ENCODE measurements around the gene METTL26.

METTL26 gene

GRCh38 chr16:671353-672131 is 35.4 kb upstream of the METTL26 start:
- CTCF ChIA-PET, result interaction anchor here (0.9 to 1.2 kb wide), 3 partner anchors 10 to 49 kb away, joined by 3 to 4 read pairs (median 3); partner anchors contain the start of gene ANTKMT

GRCh38 chr16:670485-671352 is 34.6 kb upstream of the METTL26 start:
- ChIA-PET POLR2A (interaction anchor here (0.6 to 0.9 kb wide), 2 partner anchors 10 to 100 kb away, joined by 3 read pairs; partner anchors contain the start of gene STUB1), CTCF (interaction anchor here (0.9 to 1.2 kb wide), 3 partner anchors 9 to 50 kb away, joined by 3 to 4 read pairs (median 3); partner anchors contain the start of gene ANTKMT)

More at GRCh38 chr16:671353-672131, 35.4 kb upstream of the METTL26 start:
- DNase-seq (ENCODE audit: low read depth, low spot score), result no peak
- H3K4me3 ChIP-seq (ENCODE audit: low read depth, low read length), result no peak overlapping the region
- POLR2A ChIA-PET, result interaction anchor here (0.6 to 0.9 kb wide), 2 partner anchors 9 to 101 kb away, joined by 3 read pairs; partner anchors contain the start of gene STUB1
- TF ChIP-seq CTCF (IDR thresholded peaks at IDR 0.05; ENCODE audit: insufficient read depth, low read length, missing control alignments), result no peak

GRCh38 chr16:669666-670065 is 33.6 kb upstream of the METTL26 start:
- CTCF ChIA-PET, result interaction anchor here (1.2 kb wide), 1 partner anchor 11 kb away, joined by 3 read pairs; the partner anchor contains the start of gene STUB1
- POLR2A ChIA-PET, result interaction anchor here (0.5 to 1.9 kb wide), 2 partner anchors 9 to 86 kb away, joined by 5 to 6 read pairs; no protein-coding TSS in a partner anchor
- no peak for DNase-seq (ENCODE audit: low read depth, low spot score)
- no peak for TF ChIP-seq CTCF (IDR thresholded peaks at IDR 0.05; ENCODE audit: insufficient read depth, low read length, missing control alignments)
- H3K4me3 ChIP-seq (ENCODE audit: low read depth, low read length), result peak overlapping the region; percentile 85; the same call in 1 of the 2 replicates

More at GRCh38 chr16:670485-671352, 34.6 kb upstream of the METTL26 start:
- TF ChIP-seq CTCF (IDR thresholded peaks at IDR 0.05; ENCODE audit: insufficient read depth, low read length, missing control alignments), result no peak
- H3K4me3 ChIP-seq (ENCODE audit: low read depth, low read length), result no peak overlapping the region
- no peak for DNase-seq (ENCODE audit: low read depth, low spot score)

- TF ChIP-seq CTCF (IDR thresholded peaks at IDR 0.05; ENCODE audit: insufficient read depth, low read length, missing control alignments), result no peak
- peak overlapping the region; percentile 85 for H3K4me3 ChIP-seq (ENCODE audit: low read depth, low read length)
- CTCF ChIA-PET, result interaction anchor here (0.7 to 2.7 kb wide), 12 partner anchors 7 to 130 kb away, joined by 3 to 13 read pairs (median 8); partner anchors contain the start of gene RHBDL1
- DNase-seq (ENCODE audit: low read depth, low spot score), result no peak
- POLR2A ChIA-PET, result interaction anchor here (1.0 to 1.9 kb wide), 2 partner anchors 10 to 42 kb away, joined by 4 to 6 read pairs; no protein-coding TSS in a partner anchor
Observed at GRCh38 chr16:668519-669171, 32.5 kb upstream of the METTL26 start.

- peak; percentile 81 for TF ChIP-seq CTCF (IDR thresholded peaks at IDR 0.05; ENCODE audit: insufficient read depth, low read length, missing control alignments)
- ChIA-PET CTCF (interaction anchor here (0.6 to 2.7 kb wide), 28 partner anchors 8 to 129 kb away, joined by 3 to 21 read pairs (median 4); partner anchors contain the start of genes CHTF18, RHBDL1, STUB1 and WDR90), POLR2A (interaction anchor here (1.0 to 1.9 kb wide), 3 partner anchors 8 to 41 kb away, joined by 3 to 6 read pairs (median 4); no protein-coding TSS in a partner anchor)
- DNase-seq (ENCODE audit: low read depth, low spot score), result no peak
- peak within 1 kb of the TSS; percentile 85 for H3K4me3 ChIP-seq (ENCODE audit: low read depth, low read length)
Observed at GRCh38 chr16:667780-668518, 31.8 kb upstream of the METTL26 start, which contains the start of gene RHOT2. TSS of gene RHOT2 (plus strand) at chr16:668132. CDS start at chr16:668200, 68 bp downstream.
